Measurements from ENCODE around the gene RGS7BP. TPM values are rescaled to one million over a fixed set of nuclear protein-coding genes. Genes with fewer than 3 reads are reported as not detected.

RGS7BP gene
- total RNA-seq, 1 experiment from 2014 or later, result not detected

DNA sequence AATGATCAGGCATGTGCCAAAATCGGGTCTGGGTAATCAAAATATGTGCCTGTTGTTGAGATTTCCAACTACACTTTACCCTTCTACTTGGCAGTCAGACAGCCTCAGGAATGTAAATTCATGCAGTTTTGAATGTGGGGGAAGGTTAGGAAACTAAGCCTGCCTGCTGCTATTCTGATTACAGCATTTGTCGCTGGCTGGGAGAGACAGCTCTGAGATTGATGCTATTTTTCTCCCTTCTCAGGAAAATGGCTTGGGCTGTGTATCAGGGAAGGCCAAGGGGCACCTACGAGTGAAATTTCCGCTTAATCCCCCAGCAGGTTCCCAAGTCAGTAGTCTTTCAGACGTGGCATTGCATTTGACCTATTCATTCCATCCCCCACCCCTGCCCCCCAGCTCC, 3.6 kb upstream of the RGS7BP start:
- BruUV-seq (replicated peaks), result no TSS peak

DNA sequence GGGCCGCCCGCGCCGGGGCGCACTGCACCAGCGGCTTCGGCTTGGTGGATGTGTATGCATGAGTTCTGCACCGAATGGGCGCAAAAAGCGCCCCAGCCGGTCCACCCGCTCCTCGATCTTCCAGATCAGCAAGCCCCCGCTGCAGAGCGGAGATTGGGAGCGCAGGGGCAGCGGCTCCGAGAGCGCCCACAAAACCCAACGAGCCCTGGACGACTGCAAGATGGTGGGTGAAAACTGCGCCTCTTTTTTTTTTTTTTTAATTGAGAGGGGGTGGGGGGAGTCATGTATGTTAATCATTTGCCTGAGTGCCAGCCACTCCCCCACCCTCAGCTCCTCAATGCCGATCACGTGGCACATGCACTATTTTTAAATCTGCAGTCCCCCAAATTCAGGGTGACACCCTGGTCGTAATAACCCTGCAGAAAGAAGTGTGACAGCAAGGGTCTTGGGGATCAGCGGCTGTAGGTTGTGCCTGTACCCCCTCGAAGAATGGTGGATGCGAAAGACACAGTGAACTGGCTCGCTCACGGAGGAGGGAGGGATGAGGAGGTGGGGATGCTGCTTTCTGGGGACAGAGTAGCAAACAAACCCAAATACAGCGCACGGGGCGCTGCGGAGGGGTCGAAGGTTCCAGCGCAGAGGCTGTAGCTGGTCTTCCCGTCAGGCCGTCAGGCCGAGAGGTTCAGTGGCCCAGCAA, 900 bp downstream of the RGS7BP start:
- no peaks in the 10 kb centered on the region for H3K27me3 ChIP-seq (ENCODE audit: insufficient read depth, low read length)
- no peaks in the 10 kb centered on the region for H3K79me2 ChIP-seq (ENCODE audit: insufficient read depth, low read length)
- no peak overlapping the region for H3K9ac ChIP-seq (ENCODE audit: low read length)
- no peak overlapping the region for H3K27ac ChIP-seq (ENCODE audit: low read depth, low read length)
- H2AFZ ChIP-seq (ENCODE audit: low read depth, low read length, poor library complexity, severe bottlenecking), result no peak overlapping the region
- no peak overlapping the region for H3K4me3 ChIP-seq (replicated peaks in 1 of 2; ENCODE audit: low read depth in 1 of 2, low read length in 2 of 2)
- no peaks in the 10 kb centered on the region for H3K9me3 ChIP-seq (ENCODE audit: control insufficient read depth in 1 of 2, insufficient read depth in 1 of 2, low read depth in 1 of 2, low read length in 2 of 2)
- RAD21 ChIA-PET (ENCODE audit: low non-redundant PET in 1 of 2, low total read pairs in 2 of 2, uncharacterized antibody in 2 of 2, unreplicated experiment in 2 of 2), result no interaction called here
- intact Hi-C loops (cut with micrococcal nuclease), result no loop called here
- POLR2A ChIA-PET, result no interaction called here
- no peak for DNase-seq (ENCODE audit: low read depth, low spot score)
- no peaks in the 10 kb centered on the region for H4K20me1 ChIP-seq (ENCODE audit: insufficient read depth)
- no peaks in the 10 kb centered on the region for H3K9me2 ChIP-seq (ENCODE audit: insufficient read depth)
- CTCF ChIA-PET, result no interaction called here
- H3K36me3 ChIP-seq (ENCODE audit: control insufficient read depth in 1 of 2, insufficient read depth in 2 of 2, low read length in 2 of 2), result no peaks in the 10 kb centered on the region
- no TSS peak for BruUV-seq (replicated peaks)
- ATAC-seq, result no peak
- no peaks in the 10 kb centered on the region for H3K4me1 ChIP-seq (ENCODE audit: control insufficient read depth in 1 of 2, insufficient read depth in 2 of 2, low read length in 2 of 2)
- H3K4me2 ChIP-seq (ENCODE audit: low read length), result no peak overlapping the region
- TF ChIP-seq CBX3 (IDR thresholded peaks at IDR 0.05; ENCODE audit: low read depth) (no peak), TCF7L2 (IDR thresholded peaks at IDR 0.05; ENCODE audit: borderline replicate concordance, extremely low read depth, insufficient read depth, insufficient read length) (no peak), POLR2AphosphoS5 (IDR thresholded peaks at IDR 0.05; ENCODE audit: low read depth, low read length) (no peak), FOSL1 (IDR thresholded peaks at IDR 0.05; ENCODE audit: low read depth) (no peak), YY1 (IDR thresholded peaks at IDR 0.05; ENCODE audit: extremely low read depth, insufficient replicate concordance, low read depth, low read length) (no peak), EGR1 (IDR thresholded peaks at IDR 0.05; ENCODE audit: low read depth) (no peak), ELF1 (IDR thresholded peaks at IDR 0.05; ENCODE audit: borderline replicate concordance, low read depth) (no peak), POLR2A (IDR thresholded peaks at IDR 0.05; ENCODE audit: borderline replicate concordance, extremely low read depth, insufficient read depth, insufficient read length) (no peak)
- TF ChIP-seq, protein P1, sequence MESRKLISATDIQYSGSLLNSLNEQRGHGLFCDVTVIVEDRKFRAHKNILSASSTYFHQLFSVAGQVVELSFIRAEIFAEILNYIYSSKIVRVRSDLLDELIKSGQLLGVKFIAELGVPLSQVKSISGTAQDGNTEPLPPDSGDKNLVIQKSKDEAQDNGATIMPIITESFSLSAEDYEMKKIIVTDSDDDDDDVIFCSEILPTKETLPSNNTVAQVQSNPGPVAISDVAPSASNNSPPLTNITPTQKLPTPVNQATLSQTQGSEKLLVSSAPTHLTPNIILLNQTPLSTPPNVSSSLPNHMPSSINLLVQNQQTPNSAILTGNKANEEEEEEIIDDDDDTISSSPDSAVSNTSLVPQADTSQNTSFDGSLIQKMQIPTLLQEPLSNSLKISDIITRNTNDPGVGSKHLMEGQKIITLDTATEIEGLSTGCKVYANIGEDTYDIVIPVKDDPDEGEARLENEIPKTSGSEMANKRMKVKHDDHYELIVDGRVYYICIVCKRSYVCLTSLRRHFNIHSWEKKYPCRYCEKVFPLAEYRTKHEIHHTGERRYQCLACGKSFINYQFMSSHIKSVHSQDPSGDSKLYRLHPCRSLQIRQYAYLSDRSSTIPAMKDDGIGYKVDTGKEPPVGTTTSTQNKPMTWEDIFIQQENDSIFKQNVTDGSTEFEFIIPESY (IDR thresholded peaks at IDR 0.05; ENCODE audit: extremely low read depth, insufficient replicate concordance, low read length), result no peak

More for the DNA sequence above, 3.6 kb upstream of the RGS7BP start:
- H3K4me3 ChIP-seq (replicated peaks in 1 of 2; ENCODE audit: low read depth in 1 of 2, low read length in 2 of 2), result no peak overlapping the region
- DNase-seq (ENCODE audit: low read depth, low spot score) (no peak), ATAC-seq (no peak)
- H3K9me3 ChIP-seq (ENCODE audit: control insufficient read depth in 1 of 2, insufficient read depth in 1 of 2, low read depth in 1 of 2, low read length in 2 of 2), result no peaks in the 10 kb centered on the region
- CTCF ChIA-PET, result no interaction called here
- H3K4me2 ChIP-seq (ENCODE audit: low read length), result no peak overlapping the region
- RAD21 ChIA-PET (ENCODE audit: low non-redundant PET in 1 of 2, low total read pairs in 2 of 2, uncharacterized antibody in 2 of 2, unreplicated experiment in 2 of 2), result no interaction called here
- H3K4me1 ChIP-seq (ENCODE audit: control insufficient read depth in 1 of 2, insufficient read depth in 2 of 2, low read length in 2 of 2), result no peaks in the 10 kb centered on the region
- TF ChIP-seq CBX3 (IDR thresholded peaks at IDR 0.05; ENCODE audit: low read depth), result no peak
- TF ChIP-seq SRF (IDR thresholded peaks at IDR 0.05; ENCODE audit: low read depth), result no peak
- TF ChIP-seq, protein P1 (IDR thresholded peaks at IDR 0.05; ENCODE audit: extremely low read depth, insufficient replicate concordance, low read length), result no peak
- TF ChIP-seq EZH2 (IDR thresholded peaks at IDR 0.05), result no peak
- TF ChIP-seq EZH2phosphoT487 (IDR thresholded peaks at IDR 0.05; ENCODE audit: borderline replicate concordance), result no peak
- no peak for TF ChIP-seq ELF1 (IDR thresholded peaks at IDR 0.05; ENCODE audit: borderline replicate concordance, low read depth)
- no peak for TF ChIP-seq ATF3 (IDR thresholded peaks at IDR 0.05)
- H3K9ac ChIP-seq (ENCODE audit: low read length), result no peak overlapping the region
- no peak overlapping the region for H3K27ac ChIP-seq (ENCODE audit: low read depth, low read length)
- no peaks in the 10 kb centered on the region for H3K36me3 ChIP-seq (ENCODE audit: control insufficient read depth in 1 of 2, insufficient read depth in 2 of 2, low read length in 2 of 2)
- H3K79me2 ChIP-seq (ENCODE audit: insufficient read depth, low read length), result no peaks in the 10 kb centered on the region
- intact Hi-C loops (cut with micrococcal nuclease), result no loop called here
- H3K27me3 ChIP-seq (ENCODE audit: insufficient read depth, low read length), result no peaks in the 10 kb centered on the region
- POLR2A ChIA-PET, result no interaction called here
- H4K20me1 ChIP-seq (ENCODE audit: insufficient read depth), result no peaks in the 10 kb centered on the region
- H2AFZ ChIP-seq (ENCODE audit: low read depth, low read length, poor library complexity, severe bottlenecking), result no peak overlapping the region
- no peaks in the 10 kb centered on the region for H3K9me2 ChIP-seq (ENCODE audit: insufficient read depth)
